Subcutaneous adipose tissue (tissue), 4 donors: ENCODE data around the gene MARCKSL1. TPM values are rescaled to one million over a fixed set of nuclear protein-coding genes. Genes with fewer than 3 reads are reported as not detected.

Source experiments
- CTCF ChIP-seq: fragments of 450-650 bp; IDR thresholded peaks from one replicate; pipeline ENCODE4 v1.5.1; 2016; ENCODE audit warnings: low read depth, mild to moderate bottlenecking, control low read depth, antibody characterized with exemption, moderate library complexity
- total RNA-seq, 4 donors: library from RNA; depleted of rRNA; stranded (reverse); fragments of >200 nt; gene quantifications; one replicate each; pipeline ENCODE4 v1.1.0, GENCODE V29; 2016

Gene MARCKSL1
- total RNA-seq, 4 donors from 2014 or later: 4.2 to 10.3 (median 7.4) TPM

- TF ChIP-seq CTCF: no peak
Observed at GRCh38 chr1:32318127-32318869, 17.7 kb downstream of the MARCKSL1 start.

- no peak for TF ChIP-seq CTCF
Observed at GRCh38 chr1:32316903-32317277, 19.1 kb downstream of the MARCKSL1 start.

GRCh38 chr1:32311709-32312393 is 24.2 kb downstream of the MARCKSL1 start:
- TF ChIP-seq CTCF: no peak

GRCh38 chr1:32309960-32310359 is 26.1 kb downstream of the MARCKSL1 start:
- TF ChIP-seq CTCF: no peak

GRCh38 chr1:32307324-32307723 is 28.7 kb downstream of the MARCKSL1 start:
- TF ChIP-seq CTCF: no peak

- no peak for TF ChIP-seq CTCF
Observed at GRCh38 chr1:32305310-32305709, 30.7 kb downstream of the MARCKSL1 start.

GRCh38 chr1:32303997-32304622 is 31.9 kb downstream of the MARCKSL1 start:
- no peak for TF ChIP-seq CTCF
